Renal pelvis (tissue), 4 donors: ENCODE measurements around the gene FHAD1. TPM values are rescaled to one million over a fixed set of nuclear protein-coding genes. Genes with fewer than 3 reads are reported as not detected.

Experiments
- DNase-seq: peaks from one replicate; pipeline ENCODE4 v3.0.0-alpha.2; 2013
- polyA plus RNA-seq, 3 donors: library from polyadenylated mRNA; unstranded; fragments of 120-200 nt; gene quantifications; one replicate each; pipeline ENCODE4 v1.2.1, GENCODE V29; 2013; ENCODE audit not compliant: insufficient read length in 3 of 3

Gene FHAD1
- polyA plus RNA-seq, 3 donors, result 2.9 to 4.7 (median 3.5) TPM

- no peak for DNase-seq
These were observed 188.4 kb downstream of the FHAD1 start for GRCh38 chr1:15435239-15436077.

- no peak for DNase-seq
These were observed 189.9 kb downstream of the FHAD1 start for GRCh38 chr1:15436881-15437442.

GRCh38 chr1:15439325-15439724 lies 192.3 kb downstream of the FHAD1 start:
- DNase-seq, result no peak

GRCh38 chr1:15440357-15440756 lies 193.3 kb downstream of the FHAD1 start:
- DNase-seq, result no peak

- no peak for DNase-seq
These were observed 194.2 kb downstream of the FHAD1 start for GRCh38 chr1:15441247-15441646.

- no peak for DNase-seq
These were observed 195.1 kb downstream of the FHAD1 start for GRCh38 chr1:15442119-15442518.

- no peak for DNase-seq
These were observed 195.7 kb downstream of the FHAD1 start for GRCh38 chr1:15442759-15443158.

GRCh38 chr1:15443281-15443680 lies 196.3 kb downstream of the FHAD1 start:
- DNase-seq, result no peak

GRCh38 chr1:15444468-15445389 lies 197.7 kb downstream of the FHAD1 start:
- DNase-seq, result no peak

- DNase-seq, result no peak
These were observed 198.5 kb downstream of the FHAD1 start for GRCh38 chr1:15445390-15446122.

- DNase-seq, result no peak
These were observed 199.2 kb downstream of the FHAD1 start for GRCh38 chr1:15446212-15446611.

Other genes with a start within 250 kb of the FHAD1 start
- gene TMEM51, start 93.5 kb upstream of the FHAD1 start, polyA plus RNA-seq, result 10 to 100 TPM; 19.0 to 21.5 (median 20.0) TPM
- 10 to 100 TPM; 11.8 to 15.6 (median 15.0) TPM for gene EFHD2, start 162.7 kb downstream of the FHAD1 start, polyA plus RNA-seq
- under 1 TPM; 0.10 to 0.27 (median 0.21) TPM for gene CTRC, start 191.2 kb downstream of the FHAD1 start, polyA plus RNA-seq
- under 1 TPM in 2 of 3 donors, not detected in 1; 0.14 to 0.59 TPM for gene CELA2A, start 209.5 kb downstream of the FHAD1 start, polyA plus RNA-seq
- gene CELA2B, start 228.9 kb downstream of the FHAD1 start, polyA plus RNA-seq, result under 1 TPM; 0.31 to 0.90 (median 0.59) TPM